Fibroblast of skin of left biceps (primary cell): ENCODE data around the gene GPX2.

ENCODE experiments used
- DNase-seq, 2 experiments: peaks; one replicate each; pipeline ENCODE4 v3.0.0-alpha.2; 2013; ENCODE audit warnings: low read depth in 2 of 2

The GPX2 gene

GRCh38 chr14:64942531-64943111 is at the start of gene GPX2:
Gene GPX2, minus strand, starts transcription at chr14:64942745. Its CDS starts 19 bp downstream, at chr14:64942726.
- DNase-seq, result no peak

GRCh38 chr14:64990939-64991338 is 48.4 kb upstream of the GPX2 start:
- no peak for DNase-seq

- no peak for DNase-seq
Measured at GRCh38 chr14:64990296-64990695, 47.8 kb upstream of the GPX2 start.

- DNase-seq, result no peak
Measured at GRCh38 chr14:64987438-64987767, 44.9 kb upstream of the GPX2 start.

GRCh38 chr14:64986648-64987437 is 44.3 kb upstream of the GPX2 start, which contains the start of gene FNTB:
Gene FNTB, plus strand, starts transcription at chr14:64986895. Its CDS starts 59 bp downstream, at chr14:64986954.
- DNase-seq, result peak; percentile 92

- DNase-seq, result no peak
Measured at GRCh38 chr14:64983439-64984310, 41.1 kb upstream of the GPX2 start.

GRCh38 chr14:64979336-64980074 is 37.0 kb upstream of the GPX2 start:
- DNase-seq, result no peak

- no peak for DNase-seq
Measured at GRCh38 chr14:64974563-64974962, 32.0 kb upstream of the GPX2 start.

GRCh38 chr14:64973826-64974225 is 31.3 kb upstream of the GPX2 start:
- no peak for DNase-seq

GRCh38 chr14:64973026-64973442 is 30.5 kb upstream of the GPX2 start:
- no peak for DNase-seq

GRCh38 chr14:64971943-64972791 is 29.6 kb upstream of the GPX2 start, which contains the start of gene RAB15:
Gene RAB15, minus strand, starts transcription at chr14:64972336. Its CDS starts 260 bp downstream, at chr14:64972076.
- no peak for DNase-seq

- no peak for DNase-seq
Measured at GRCh38 chr14:64971491-64971942, 29.0 kb upstream of the GPX2 start.

GRCh38 chr14:64970776-64971477 is 28.4 kb upstream of the GPX2 start:
- no peak for DNase-seq

- no peak for DNase-seq
Measured at GRCh38 chr14:64970041-64970440, 27.5 kb upstream of the GPX2 start.

GRCh38 chr14:64968651-64969050 is 26.1 kb upstream of the GPX2 start:
- DNase-seq, result no peak

GRCh38 chr14:64968167-64968566 is 25.6 kb upstream of the GPX2 start:
- no peak for DNase-seq

- DNase-seq, result no peak
Measured at GRCh38 chr14:64966976-64967375, 24.4 kb upstream of the GPX2 start.

GRCh38 chr14:64965356-64966000 is 22.9 kb upstream of the GPX2 start:
- no peak for DNase-seq

- DNase-seq, result no peak
Measured at GRCh38 chr14:64963611-64964010, 21.1 kb upstream of the GPX2 start.
